ENCODE data around the gene PRKCH.

Gene PRKCH

GRCh38 chr14:61492474-61492873, 171.1 kb downstream of the PRKCH start:
- DNase-seq (ENCODE audit: low spot score) = no peak

- no peak for DNase-seq (ENCODE audit: low spot score)
These were observed 171.9 kb downstream of the PRKCH start for GRCh38 chr14:61493239-61493638.

GRCh38 chr14:61494018-61494417, 172.6 kb downstream of the PRKCH start:
- DNase-seq (ENCODE audit: low spot score) = no peak

- no peak for DNase-seq (ENCODE audit: low spot score)
These were observed 174.4 kb downstream of the PRKCH start for GRCh38 chr14:61495809-61496208.

- no peak for DNase-seq (ENCODE audit: low spot score)
These were observed 176.9 kb downstream of the PRKCH start for GRCh38 chr14:61498303-61498702.

- no peak for DNase-seq (ENCODE audit: low spot score)
These were observed 177.4 kb downstream of the PRKCH start for GRCh38 chr14:61498811-61499210.

- no peak for DNase-seq (ENCODE audit: low spot score)
These were observed 178.6 kb downstream of the PRKCH start for GRCh38 chr14:61499991-61500390.

GRCh38 chr14:61501714-61502458, 180.5 kb downstream of the PRKCH start:
- DNase-seq (ENCODE audit: low spot score) = no peak

GRCh38 chr14:61502459-61503093, 181.2 kb downstream of the PRKCH start:
- no peak for DNase-seq (ENCODE audit: low spot score)

GRCh38 chr14:61503167-61503801, 181.9 kb downstream of the PRKCH start:
- DNase-seq (ENCODE audit: low spot score) = no peak

GRCh38 chr14:61504901-61505300, 183.5 kb downstream of the PRKCH start:
- no peak for DNase-seq (ENCODE audit: low spot score)

- no peak for DNase-seq (ENCODE audit: low spot score)
These were observed 184.7 kb downstream of the PRKCH start for GRCh38 chr14:61505815-61506809.

GRCh38 chr14:61508526-61508925, 187.1 kb downstream of the PRKCH start:
- no peak for DNase-seq (ENCODE audit: low spot score)

- DNase-seq (ENCODE audit: low spot score) = no peak
These were observed 189.6 kb downstream of the PRKCH start for GRCh38 chr14:61510736-61511557.

GRCh38 chr14:61511558-61511948, 190.2 kb downstream of the PRKCH start:
- no peak for DNase-seq (ENCODE audit: low spot score)

GRCh38 chr14:61512026-61512834, 190.9 kb downstream of the PRKCH start:
- no peak for DNase-seq (ENCODE audit: low spot score)

- DNase-seq (ENCODE audit: low spot score) = no peak
These were observed 192.8 kb downstream of the PRKCH start for GRCh38 chr14:61513986-61514830.

- no peak for DNase-seq (ENCODE audit: low spot score)
These were observed 193.5 kb downstream of the PRKCH start for GRCh38 chr14:61514927-61515326.

GRCh38 chr14:61515436-61516117, 194.2 kb downstream of the PRKCH start:
- DNase-seq (ENCODE audit: low spot score) = no peak
